Measurements from ENCODE around the gene ZCCHC7.

The ZCCHC7 gene

DNA sequence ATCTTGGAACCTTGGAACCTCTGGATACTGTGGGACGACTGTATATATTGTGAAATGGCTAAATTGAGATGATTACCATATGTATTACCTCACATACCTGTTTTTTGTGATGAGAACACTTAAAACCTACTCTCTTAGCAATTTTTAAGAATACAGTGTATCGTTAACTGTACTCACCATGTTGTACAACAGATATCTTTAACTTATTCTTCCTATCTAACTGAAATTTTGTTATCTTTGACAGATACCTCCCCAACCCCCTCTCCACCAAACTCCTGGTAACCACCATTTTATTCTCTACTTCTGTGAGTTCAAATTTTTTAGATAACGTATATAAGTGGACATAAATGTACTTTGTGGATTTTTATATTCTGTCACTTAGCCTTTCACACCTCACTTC lies 126.5 kb downstream of the ZCCHC7 start:
- TF ChIP-seq, protein P1, sequence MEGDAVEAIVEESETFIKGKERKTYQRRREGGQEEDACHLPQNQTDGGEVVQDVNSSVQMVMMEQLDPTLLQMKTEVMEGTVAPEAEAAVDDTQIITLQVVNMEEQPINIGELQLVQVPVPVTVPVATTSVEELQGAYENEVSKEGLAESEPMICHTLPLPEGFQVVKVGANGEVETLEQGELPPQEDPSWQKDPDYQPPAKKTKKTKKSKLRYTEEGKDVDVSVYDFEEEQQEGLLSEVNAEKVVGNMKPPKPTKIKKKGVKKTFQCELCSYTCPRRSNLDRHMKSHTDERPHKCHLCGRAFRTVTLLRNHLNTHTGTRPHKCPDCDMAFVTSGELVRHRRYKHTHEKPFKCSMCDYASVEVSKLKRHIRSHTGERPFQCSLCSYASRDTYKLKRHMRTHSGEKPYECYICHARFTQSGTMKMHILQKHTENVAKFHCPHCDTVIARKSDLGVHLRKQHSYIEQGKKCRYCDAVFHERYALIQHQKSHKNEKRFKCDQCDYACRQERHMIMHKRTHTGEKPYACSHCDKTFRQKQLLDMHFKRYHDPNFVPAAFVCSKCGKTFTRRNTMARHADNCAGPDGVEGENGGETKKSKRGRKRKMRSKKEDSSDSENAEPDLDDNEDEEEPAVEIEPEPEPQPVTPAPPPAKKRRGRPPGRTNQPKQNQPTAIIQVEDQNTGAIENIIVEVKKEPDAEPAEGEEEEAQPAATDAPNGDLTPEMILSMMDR (IDR thresholded peaks at IDR 0.05; ENCODE audit: low read depth, low read length), result no peak

GRCh38 chr9:37248651-37249163 lies 128.3 kb downstream of the ZCCHC7 start:
- no peaks in the 10 kb centered on the region for H3K9me3 ChIP-seq (ENCODE audit: severe bottlenecking)
- H3K27ac ChIP-seq, result no peak overlapping the region
- TF ChIP-seq, protein P1 (IDR thresholded peaks at IDR 0.05; ENCODE audit: low read depth, low read length), result no peak
- no peak for DNase-seq
- H3K36me3 ChIP-seq, result peaks cover 4% of the 10 kb centered on the region; the same call in 1 of the 2 replicates
- no peak overlapping the region for H3K4me3 ChIP-seq (ENCODE audit: low read depth, low read length)
- no peaks in the 10 kb centered on the region for H3K27me3 ChIP-seq (ENCODE audit: insufficient read depth, low read depth, severe bottlenecking)

More for the DNA sequence above, 126.5 kb downstream of the ZCCHC7 start:
- Histone ChIP-seq H3K27me3 (ENCODE audit: insufficient read depth, low read depth, severe bottlenecking) (no peaks in the 10 kb centered on the region), H3K9me3 (ENCODE audit: severe bottlenecking) (no peaks in the 10 kb centered on the region), H3K27ac (no peak overlapping the region), H3K4me3 (ENCODE audit: low read depth, low read length) (no peak overlapping the region), H3K36me3 (peaks cover 4% of the 10 kb centered on the region; the same call in 1 of the 2 replicates)
- DNase-seq, result no peak

GRCh38 chr9:37251452-37251851 lies 131.1 kb downstream of the ZCCHC7 start:
- Histone ChIP-seq H3K9me3 (ENCODE audit: severe bottlenecking) (no peaks in the 10 kb centered on the region), H3K36me3 (peaks cover 4% of the 10 kb centered on the region; the same call in 1 of the 2 replicates), H3K27ac (no peak overlapping the region), H3K27me3 (ENCODE audit: insufficient read depth, low read depth, severe bottlenecking) (no peaks in the 10 kb centered on the region), H3K4me3 (ENCODE audit: low read depth, low read length) (no peak overlapping the region)
- TF ChIP-seq, protein P1 (IDR thresholded peaks at IDR 0.05; ENCODE audit: low read depth, low read length), result no peak
- no peak for DNase-seq

- Histone ChIP-seq H3K27ac (no peak overlapping the region), H3K27me3 (ENCODE audit: insufficient read depth, low read depth, severe bottlenecking) (no peaks in the 10 kb centered on the region), H3K9me3 (ENCODE audit: severe bottlenecking) (no peaks in the 10 kb centered on the region), H3K4me3 (ENCODE audit: low read depth, low read length) (no peak overlapping the region), H3K36me3 (peaks cover 4% of the 10 kb centered on the region; the same call in 1 of the 2 replicates)
- TF ChIP-seq, protein P1 (IDR thresholded peaks at IDR 0.05; ENCODE audit: low read depth, low read length), result no peak
- DNase-seq, result no peak
Observed at GRCh38 chr9:37253377-37253937, 133.1 kb downstream of the ZCCHC7 start.

GRCh38 chr9:37255187-37255586 lies 134.8 kb downstream of the ZCCHC7 start:
- TF ChIP-seq, protein P1 (IDR thresholded peaks at IDR 0.05; ENCODE audit: low read depth, low read length), result no peak
- H3K4me3 ChIP-seq (ENCODE audit: low read depth, low read length), result no peak overlapping the region

More at GRCh38 chr9:37255187-37255586, 134.8 kb downstream of the ZCCHC7 start:
- Histone ChIP-seq H3K27ac (no peak overlapping the region), H3K36me3 (no peaks in the 10 kb centered on the region), H3K27me3 (ENCODE audit: insufficient read depth, low read depth, severe bottlenecking) (no peaks in the 10 kb centered on the region), H3K9me3 (ENCODE audit: severe bottlenecking) (no peaks in the 10 kb centered on the region)
- no peak for DNase-seq
